ENCODE data around the gene PINLYP.

The PINLYP gene

GRCh38 chr19:43551399-43552197, 24.0 kb upstream of the PINLYP start:
- DNase-seq, result no peak

DNA sequence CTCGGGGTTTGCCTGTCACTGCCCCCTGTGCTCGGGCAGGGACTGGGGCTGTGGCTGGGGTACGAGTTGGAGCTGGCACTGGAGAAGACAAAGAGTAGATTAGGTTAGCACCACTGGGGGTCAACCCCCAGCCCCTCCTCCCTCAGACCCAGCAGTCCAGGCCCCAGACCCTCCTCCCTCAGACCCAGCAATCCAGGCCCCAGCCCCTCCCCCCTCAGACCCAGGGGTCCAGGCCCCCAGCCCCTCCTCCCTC, 23.5 kb upstream of the PINLYP start:
- no peak for DNase-seq

DNA sequence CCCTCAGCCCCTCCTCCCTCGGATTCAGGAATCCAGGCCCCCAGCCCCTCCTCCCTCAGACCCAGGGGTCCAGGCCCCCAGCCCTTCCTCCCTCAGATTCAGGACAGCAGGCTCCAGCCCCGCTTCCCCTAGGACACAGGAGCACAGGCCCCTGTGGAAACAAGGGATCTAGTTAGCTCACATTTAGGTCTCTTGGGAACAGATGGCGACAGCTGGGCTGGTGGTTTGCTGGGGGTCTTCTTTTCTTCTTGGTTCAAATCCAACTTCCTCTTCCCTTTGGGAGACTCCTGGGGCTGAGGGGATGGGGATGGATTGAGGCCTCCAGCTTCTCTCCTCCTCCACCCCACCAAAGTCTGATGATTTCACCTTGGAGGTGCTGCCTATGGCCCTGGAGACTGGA, 23.0 kb upstream of the PINLYP start:
- peak; percentile 38 for DNase-seq

GRCh38 chr19:43553656-43554055, 21.9 kb upstream of the PINLYP start:
- no peak for DNase-seq

DNA sequence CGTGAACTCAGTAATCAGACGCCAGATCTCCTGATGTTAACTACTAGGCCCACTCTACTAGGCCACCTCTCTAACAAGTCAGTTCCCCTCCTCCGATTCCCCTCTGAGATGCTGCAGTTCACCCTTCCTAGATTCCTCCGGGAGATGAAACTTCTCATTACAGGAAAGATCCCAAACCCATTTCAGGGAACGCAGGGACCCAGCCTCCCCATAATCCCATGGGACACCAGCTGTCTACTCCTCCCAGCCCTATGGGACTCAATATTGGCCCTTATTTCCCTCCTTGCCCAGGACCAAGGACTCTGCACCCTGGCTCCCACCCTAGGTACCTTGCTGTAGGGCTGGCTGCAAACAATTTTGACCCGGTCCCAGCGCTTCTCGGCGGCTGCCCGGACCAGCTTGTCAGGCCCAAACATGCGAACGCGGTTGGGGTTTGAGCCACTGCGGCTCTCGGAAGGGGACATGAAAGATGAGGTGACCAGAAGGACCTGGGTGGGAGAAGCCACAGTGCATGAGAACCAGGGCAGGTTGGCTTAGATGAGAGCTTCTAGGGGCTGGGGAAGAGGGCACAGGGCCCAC, 21.2 kb upstream of the PINLYP start:
- DNase-seq, result no peak

DNA sequence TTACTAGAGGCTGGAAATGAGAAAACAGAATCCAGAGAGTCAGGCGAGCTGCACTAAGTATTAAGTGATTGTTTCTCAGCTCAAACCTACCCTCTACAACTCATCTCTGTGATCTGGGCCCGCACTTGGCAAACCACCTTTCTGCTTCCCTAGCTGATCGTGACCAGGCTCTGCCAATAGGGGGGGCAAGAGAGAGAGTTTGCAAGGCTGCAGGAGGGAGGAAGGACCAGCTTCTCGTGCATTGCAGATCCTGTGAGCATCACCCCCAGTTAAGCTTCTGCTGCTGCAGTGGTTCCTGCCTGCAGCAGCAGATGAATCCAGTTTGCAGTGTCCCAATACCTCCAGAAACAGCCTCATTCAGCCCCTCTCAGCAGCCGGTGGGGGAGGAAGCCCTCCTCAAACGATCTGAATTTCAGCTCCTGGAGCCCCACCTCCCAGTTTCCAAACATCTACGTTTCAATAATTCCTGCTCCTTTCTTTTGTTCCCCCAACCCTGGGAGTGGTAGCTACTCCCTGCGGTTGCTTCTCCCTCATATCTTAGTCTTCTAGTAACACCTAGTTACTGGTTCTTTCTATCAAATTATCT, 20.3 kb upstream of the PINLYP start:
- DNase-seq, result peak; percentile 89

DNA sequence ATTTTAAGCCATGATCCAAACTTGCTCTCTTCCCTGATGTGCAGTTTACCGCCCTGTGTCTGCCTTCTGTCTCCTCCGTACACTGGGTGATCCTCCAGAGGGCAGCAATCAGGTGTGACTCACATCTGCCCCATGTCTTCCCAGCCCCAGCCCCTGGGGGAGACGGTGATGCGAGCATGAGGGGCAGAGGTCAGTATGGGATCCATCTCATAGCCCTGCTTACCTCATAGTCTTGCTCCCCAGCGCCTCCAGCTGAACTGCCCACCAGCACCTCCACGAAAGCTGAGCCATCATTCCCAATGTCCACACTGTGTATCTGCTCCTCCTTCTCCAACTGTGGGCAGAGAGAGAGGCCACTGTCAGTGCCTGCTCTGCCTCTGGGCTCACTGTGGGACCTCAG, 14.9 kb upstream of the PINLYP start:
- no peak for DNase-seq

GRCh38 chr19:43561139-43561970, 14.2 kb upstream of the PINLYP start:
- DNase-seq, result no peak

- no peak for DNase-seq
Measured at GRCh38 chr19:43562226-43562697, 13.3 kb upstream of the PINLYP start.

DNA sequence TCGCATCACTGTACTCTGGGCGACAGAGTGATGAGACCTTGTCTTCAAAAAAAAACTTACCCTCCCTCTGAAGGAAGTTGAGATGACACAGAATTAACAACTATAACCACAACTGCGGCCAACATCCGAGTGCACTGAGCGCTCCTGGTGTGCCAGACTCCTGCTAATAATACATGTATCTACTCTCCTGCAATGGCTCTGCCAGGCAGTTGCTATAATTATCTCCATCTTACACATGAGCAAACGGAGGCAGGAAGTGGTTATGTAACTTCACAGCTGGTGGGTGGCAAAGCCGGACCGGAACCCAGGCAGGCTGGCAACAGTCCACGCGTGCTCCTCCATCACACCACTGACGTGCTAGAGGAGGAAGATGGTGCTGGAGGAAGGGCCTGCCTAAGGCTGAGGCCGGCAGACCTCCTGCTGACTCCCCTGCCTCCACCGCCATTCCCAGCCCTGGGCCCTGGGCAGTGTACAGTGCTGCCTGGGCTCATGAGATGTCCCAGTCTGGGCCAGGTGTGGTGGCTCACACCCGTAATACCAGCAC, 12.8 kb upstream of the PINLYP start:
- no peak for DNase-seq

DNA sequence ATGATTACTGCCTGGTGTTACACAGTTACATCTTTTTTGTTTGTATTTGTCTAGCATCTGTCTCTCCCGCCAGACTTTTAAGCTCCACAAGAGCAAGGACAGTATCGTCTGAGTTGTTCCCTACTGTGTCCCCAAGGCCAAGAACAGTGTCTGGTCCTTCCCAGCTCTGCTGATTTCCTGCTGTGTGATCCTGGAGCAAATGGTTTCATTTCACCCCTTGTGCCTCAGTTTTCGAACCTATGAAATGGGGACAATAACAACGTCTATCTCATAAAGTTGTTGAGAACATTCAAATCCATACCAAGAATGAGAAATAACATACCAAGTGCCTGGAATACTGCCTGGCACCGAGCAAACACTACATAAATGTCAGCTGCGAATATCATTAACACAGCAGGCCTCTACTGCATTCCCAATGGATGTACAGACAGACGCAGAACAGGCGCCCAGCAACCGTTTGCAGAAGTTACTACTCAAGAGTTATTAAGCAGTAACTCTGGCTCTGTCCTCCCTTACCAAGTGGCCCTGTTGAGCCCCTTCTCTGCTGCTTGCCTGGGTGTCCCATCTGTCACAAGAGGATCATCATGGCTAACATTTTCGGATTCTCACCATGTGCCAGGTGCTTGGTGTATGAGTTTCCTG, 11.7 kb upstream of the PINLYP start:
- no peak for DNase-seq

- no peak for DNase-seq
Measured at GRCh38 chr19:43564800-43565199, 10.8 kb upstream of the PINLYP start.

GRCh38 chr19:43569657-43570056, 5.9 kb upstream of the PINLYP start:
- no peak for DNase-seq

GRCh38 chr19:43570174-43570791, 5.3 kb upstream of the PINLYP start:
- DNase-seq, result no peak

DNA sequence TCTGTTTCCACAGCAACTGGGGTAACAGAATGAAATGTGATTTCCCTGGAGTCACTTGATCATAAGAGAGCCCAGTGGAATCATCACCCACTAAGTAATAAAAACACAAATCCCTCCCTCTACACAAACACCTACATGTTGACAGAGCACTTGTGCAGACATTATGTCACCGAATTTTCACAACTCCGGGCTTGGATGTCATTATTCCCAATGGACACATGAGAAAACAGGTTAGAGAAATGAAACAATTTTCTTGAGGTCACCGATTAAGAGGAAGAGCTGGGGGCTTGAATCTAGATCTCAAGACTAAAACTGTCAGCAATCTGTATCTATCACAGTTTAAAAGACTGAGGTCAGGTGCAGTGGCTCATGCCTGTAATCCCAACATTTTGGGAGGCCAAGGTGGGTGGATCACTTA, 3.4 kb upstream of the PINLYP start:
- DNase-seq, result no peak

GRCh38 chr19:43574424-43575155, 1.0 kb upstream of the PINLYP start:
- no peak for DNase-seq

DNA sequence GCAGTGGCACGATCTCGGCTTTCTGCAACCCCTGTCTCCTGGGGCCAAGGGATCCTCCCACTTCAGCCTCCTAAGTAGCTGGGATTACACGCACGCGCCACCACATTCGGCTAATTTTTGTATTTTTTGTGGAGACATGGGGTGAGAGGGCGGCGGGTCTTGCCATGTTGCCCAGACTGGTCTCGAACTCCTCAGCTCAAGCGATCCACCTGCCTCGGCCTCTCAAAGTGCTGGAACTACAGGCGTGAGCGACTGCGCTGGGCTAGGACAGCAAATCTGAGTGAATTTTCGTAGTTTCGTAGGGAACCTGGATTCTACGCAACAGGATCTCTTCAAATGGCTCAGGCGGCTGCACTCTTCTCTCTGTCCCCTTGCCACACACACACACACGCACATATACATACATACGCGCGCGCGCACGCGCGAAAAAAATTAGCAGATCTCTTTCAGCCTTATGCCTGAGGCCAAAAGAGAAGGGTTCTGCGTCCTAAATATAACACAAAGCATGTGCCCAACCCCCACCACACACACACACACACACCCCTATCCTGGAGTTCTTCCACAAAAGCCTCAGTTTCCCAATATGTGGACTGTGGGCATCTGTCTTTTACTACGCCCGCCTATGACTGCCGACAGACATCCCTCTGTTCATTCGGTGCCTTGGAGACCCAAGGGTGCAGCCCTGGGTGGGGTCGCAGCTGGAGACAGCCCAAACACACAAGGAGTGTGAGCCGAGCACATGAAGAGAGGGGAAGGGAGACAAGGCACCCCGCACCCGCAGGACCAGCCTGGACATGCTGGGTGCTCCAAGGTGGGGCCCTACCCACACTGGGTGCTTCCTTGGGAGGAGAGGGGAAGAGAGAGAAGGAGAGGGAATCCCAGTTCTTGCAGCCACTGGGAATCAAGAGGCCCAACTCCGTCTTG, 616 bp downstream of the PINLYP start:
- no peak for DNase-seq

- no peak for DNase-seq
Measured at GRCh38 chr19:43578787-43579186, 3.2 kb downstream of the PINLYP start.

DNA sequence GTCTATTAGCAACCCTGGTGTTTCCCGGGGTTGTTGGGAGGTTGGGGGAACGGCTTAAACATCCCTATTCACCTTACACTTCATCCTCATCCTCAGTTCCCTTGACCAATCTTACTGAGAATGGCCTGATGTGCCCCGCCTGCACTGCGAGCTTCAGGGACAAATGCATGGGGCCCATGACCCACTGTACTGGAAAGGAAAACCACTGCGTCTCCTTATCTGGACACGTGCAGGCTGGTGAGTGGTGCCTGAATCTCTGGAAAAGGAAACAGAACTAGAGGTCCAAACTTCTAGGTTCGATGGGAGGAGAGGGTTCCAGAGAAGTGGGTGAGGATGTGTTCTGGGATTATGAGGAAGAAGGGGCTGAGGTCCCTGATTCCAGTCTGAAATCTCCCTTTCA, 5.9 kb downstream of the PINLYP start:
- no peak for DNase-seq

DNA sequence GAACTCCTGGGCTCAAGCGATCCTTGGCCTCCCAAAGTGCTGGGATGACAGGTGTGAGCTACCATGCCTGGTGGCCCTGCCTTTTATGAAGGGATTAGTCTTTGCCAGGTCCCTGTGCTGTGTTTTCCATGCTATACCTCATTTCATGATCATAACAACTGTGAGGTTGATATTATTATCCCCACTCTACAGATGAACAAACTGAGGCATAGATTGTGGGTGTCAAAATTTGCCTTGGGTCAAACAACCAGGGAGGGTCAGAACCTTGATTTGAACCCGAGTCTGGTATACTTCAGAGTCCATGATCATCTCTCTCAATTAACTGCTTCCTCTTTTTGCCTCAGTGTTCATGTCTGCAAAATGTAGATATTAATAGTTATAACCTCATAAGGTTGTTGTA, 6.9 kb downstream of the PINLYP start:
- DNase-seq, result no peak
